Measurements from ENCODE around the gene ABCC10.
"Not testable (repeated sequence)": the region's sequence is repeated elsewhere in the genome, so short reads cannot be mapped to it uniquely, and the experiment has no call there.

ABCC10 gene

GRCh38 chr6:43427406-43428111, at the start of gene ABCC10:
TSS of gene ABCC10 (plus strand) at chr6:43427541. CDS start at chr6:43427979, 438 bp downstream.
- Mint-ChIP-seq H3K27me3 (no peaks in the 10 kb centered on the region), H3K9me3 (no peaks in the 10 kb centered on the region), H3K4me3 (peak within 1 kb of the TSS; percentile 91), H3K36me3 (ENCODE audit: low read depth) (peaks cover 15% of the 10 kb centered on the region), H3K27ac (peak within 1 kb of the TSS; percentile 96), H3K4me1 (ENCODE audit: low read depth) (peaks cover 24% of the 10 kb centered on the region)

- no peaks in the 10 kb centered on the region for H3K9me3 Mint-ChIP-seq
- no peak overlapping the region for H3K4me3 Mint-ChIP-seq
- H3K4me1 Mint-ChIP-seq (ENCODE audit: low read depth) = peaks cover 44% of the 10 kb centered on the region
- H3K36me3 Mint-ChIP-seq (ENCODE audit: low read depth) = no peaks in the 10 kb centered on the region
- H3K27me3 Mint-ChIP-seq = no peaks in the 10 kb centered on the region
- no peak overlapping the region for H3K27ac Mint-ChIP-seq
These were observed 49.6 kb upstream of the ABCC10 start for GRCh38 chr6:43377710-43378229.

GRCh38 chr6:43378631-43379030, 48.7 kb upstream of the ABCC10 start:
- H3K27me3 Mint-ChIP-seq = no peaks in the 10 kb centered on the region
- peaks cover 53% of the 10 kb centered on the region for H3K4me1 Mint-ChIP-seq (ENCODE audit: low read depth)
- no peaks in the 10 kb centered on the region for H3K9me3 Mint-ChIP-seq
- no peak overlapping the region for H3K4me3 Mint-ChIP-seq
- H3K36me3 Mint-ChIP-seq (ENCODE audit: low read depth) = no peaks in the 10 kb centered on the region
- no peak overlapping the region for H3K27ac Mint-ChIP-seq

GRCh38 chr6:43380858-43381257, 46.5 kb upstream of the ABCC10 start:
- H3K36me3 Mint-ChIP-seq (ENCODE audit: low read depth); H3K4me3 Mint-ChIP-seq; H3K27ac Mint-ChIP-seq: not testable (repeated sequence)

GRCh38 chr6:43383021-43383667, 44.2 kb upstream of the ABCC10 start:
- Mint-ChIP-seq H3K4me1 (ENCODE audit: low read depth) (peaks cover 58% of the 10 kb centered on the region), H3K9me3 (no peaks in the 10 kb centered on the region), H3K4me3 (peak overlapping the region; percentile 64), H3K27ac (peak overlapping the region; percentile 89), H3K27me3 (no peaks in the 10 kb centered on the region), H3K36me3 (ENCODE audit: low read depth) (no peaks in the 10 kb centered on the region)

More at GRCh38 chr6:43380858-43381257, 46.5 kb upstream of the ABCC10 start:
- not testable (repeated sequence) for H3K27me3 Mint-ChIP-seq, H3K9me3 Mint-ChIP-seq
- peaks cover 67% of the 10 kb centered on the region for H3K4me1 Mint-ChIP-seq (ENCODE audit: low read depth)

GRCh38 chr6:43386492-43386891, 40.8 kb upstream of the ABCC10 start:
- peaks cover 66% of the 10 kb centered on the region for H3K4me1 Mint-ChIP-seq (ENCODE audit: low read depth)
- no peaks in the 10 kb centered on the region for H3K36me3 Mint-ChIP-seq (ENCODE audit: low read depth)
- H3K27ac Mint-ChIP-seq = no peak overlapping the region
- no peak overlapping the region for H3K4me3 Mint-ChIP-seq
- no peaks in the 10 kb centered on the region for H3K9me3 Mint-ChIP-seq
- H3K27me3 Mint-ChIP-seq = peaks cover 16% of the 10 kb centered on the region

- Mint-ChIP-seq H3K4me1 (ENCODE audit: low read depth) (peaks cover 55% of the 10 kb centered on the region), H3K4me3 (no peak overlapping the region), H3K27ac (no peak overlapping the region), H3K9me3 (no peaks in the 10 kb centered on the region), H3K36me3 (ENCODE audit: low read depth) (no peaks in the 10 kb centered on the region), H3K27me3 (peaks cover 32% of the 10 kb centered on the region)
These were observed 37.5 kb upstream of the ABCC10 start for GRCh38 chr6:43389730-43390295.

- not testable (repeated sequence) for H3K9me3 Mint-ChIP-seq; H3K36me3 Mint-ChIP-seq (ENCODE audit: low read depth); H3K27ac Mint-ChIP-seq
- Mint-ChIP-seq H3K4me1 (ENCODE audit: low read depth) (peaks cover 47% of the 10 kb centered on the region), H3K27me3 (peaks cover 32% of the 10 kb centered on the region), H3K4me3 (peak overlapping the region; percentile 64)
These were observed 36.4 kb upstream of the ABCC10 start for GRCh38 chr6:43390753-43391439.

- peak overlapping the region; percentile 74 for H3K27ac Mint-ChIP-seq
- peaks cover 43% of the 10 kb centered on the region for H3K4me1 Mint-ChIP-seq (ENCODE audit: low read depth)
- peaks cover 32% of the 10 kb centered on the region for H3K27me3 Mint-ChIP-seq
- H3K9me3 Mint-ChIP-seq = no peaks in the 10 kb centered on the region
- peak overlapping the region; percentile 64 for H3K4me3 Mint-ChIP-seq
- H3K36me3 Mint-ChIP-seq (ENCODE audit: low read depth) = no peaks in the 10 kb centered on the region
These were observed 35.8 kb upstream of the ABCC10 start for GRCh38 chr6:43391440-43392031.

GRCh38 chr6:43393133-43393532, 34.2 kb upstream of the ABCC10 start:
- H3K27me3 Mint-ChIP-seq = peaks cover 32% of the 10 kb centered on the region
- peak overlapping the region; percentile 49 for H3K4me3 Mint-ChIP-seq
- H3K4me1 Mint-ChIP-seq (ENCODE audit: low read depth) = peaks cover 42% of the 10 kb centered on the region
- not testable (repeated sequence) for H3K9me3 Mint-ChIP-seq; H3K27ac Mint-ChIP-seq; H3K36me3 Mint-ChIP-seq (ENCODE audit: low read depth)

- H3K27me3 Mint-ChIP-seq = peaks cover 32% of the 10 kb centered on the region
- no peaks in the 10 kb centered on the region for H3K9me3 Mint-ChIP-seq
- H3K36me3 Mint-ChIP-seq (ENCODE audit: low read depth) = no peaks in the 10 kb centered on the region
- H3K27ac Mint-ChIP-seq = no peak overlapping the region
- H3K4me3 Mint-ChIP-seq = peak overlapping the region; percentile 49
- peaks cover 41% of the 10 kb centered on the region for H3K4me1 Mint-ChIP-seq (ENCODE audit: low read depth)
These were observed 33.7 kb upstream of the ABCC10 start for GRCh38 chr6:43393602-43394001.

- Mint-ChIP-seq H3K4me1 (ENCODE audit: low read depth) (peaks cover 38% of the 10 kb centered on the region), H3K27ac (no peak overlapping the region), H3K27me3 (peaks cover 25% of the 10 kb centered on the region), H3K4me3 (no peak overlapping the region), H3K36me3 (ENCODE audit: low read depth) (no peaks in the 10 kb centered on the region), H3K9me3 (no peaks in the 10 kb centered on the region)
These were observed 32.4 kb upstream of the ABCC10 start for GRCh38 chr6:43394982-43395381.

GRCh38 chr6:43395776-43396175, 31.6 kb upstream of the ABCC10 start:
- H3K9me3 Mint-ChIP-seq = no peaks in the 10 kb centered on the region
- H3K27ac Mint-ChIP-seq = no peak overlapping the region
- H3K36me3 Mint-ChIP-seq (ENCODE audit: low read depth) = no peaks in the 10 kb centered on the region
- H3K27me3 Mint-ChIP-seq = peaks cover 19% of the 10 kb centered on the region
- H3K4me3 Mint-ChIP-seq = no peak overlapping the region
- peaks cover 31% of the 10 kb centered on the region for H3K4me1 Mint-ChIP-seq (ENCODE audit: low read depth)

GRCh38 chr6:43396408-43397149, 30.8 kb upstream of the ABCC10 start:
- Mint-ChIP-seq H3K9me3 (no peaks in the 10 kb centered on the region), H3K36me3 (ENCODE audit: low read depth) (no peaks in the 10 kb centered on the region), H3K4me1 (ENCODE audit: low read depth) (peaks cover 22% of the 10 kb centered on the region), H3K27ac (no peak overlapping the region), H3K4me3 (no peak overlapping the region), H3K27me3 (peaks cover 16% of the 10 kb centered on the region)

All from stimulated activated naive CD8-positive, alpha-beta T cell treated with anti-CD3 and anti-CD28 coated beads, Interleukin-15, Interleukin-2, amounts not matched to agents 100 ng/mL and 50 ng/mL, for 24 hours (primary cell).